Measurements from ENCODE around the gene GAK.

Gene GAK

DNA sequence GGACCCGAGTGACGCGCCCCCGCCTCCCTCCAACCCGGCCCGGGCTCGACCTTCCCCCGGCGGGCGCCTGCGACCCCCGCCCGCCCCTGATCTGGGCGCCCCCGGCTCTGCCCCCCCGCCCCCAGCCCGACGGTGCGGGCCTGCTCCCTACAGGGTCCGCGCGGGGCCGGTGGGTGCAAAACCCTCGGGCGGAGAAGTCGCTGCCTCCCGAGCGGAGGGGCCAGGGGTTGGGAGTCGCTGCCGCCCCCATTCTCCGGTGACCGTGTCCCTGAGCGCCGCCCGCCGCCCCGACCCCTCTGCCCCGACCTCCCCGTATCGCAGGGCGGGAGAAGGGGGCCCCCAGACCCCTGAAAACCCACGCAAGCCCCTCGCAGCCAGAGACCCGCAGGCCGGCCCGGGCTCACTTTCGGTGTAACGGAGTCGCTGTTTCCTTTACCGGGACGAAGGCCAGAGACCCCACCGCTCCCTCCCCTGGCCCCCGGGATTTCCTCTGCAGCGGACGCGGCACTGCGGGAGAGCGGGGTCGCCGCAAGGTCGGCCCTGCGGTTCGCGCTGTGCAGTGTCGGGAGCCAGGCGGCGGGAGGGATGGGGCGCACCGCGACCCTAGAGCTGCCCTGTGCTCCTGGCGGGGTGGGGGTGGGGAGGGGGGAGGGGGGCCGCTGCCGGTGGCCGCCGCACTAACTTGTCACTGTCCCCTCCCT is 105.5 kb downstream of the GAK start:
- DNase-seq: no peak

DNA sequence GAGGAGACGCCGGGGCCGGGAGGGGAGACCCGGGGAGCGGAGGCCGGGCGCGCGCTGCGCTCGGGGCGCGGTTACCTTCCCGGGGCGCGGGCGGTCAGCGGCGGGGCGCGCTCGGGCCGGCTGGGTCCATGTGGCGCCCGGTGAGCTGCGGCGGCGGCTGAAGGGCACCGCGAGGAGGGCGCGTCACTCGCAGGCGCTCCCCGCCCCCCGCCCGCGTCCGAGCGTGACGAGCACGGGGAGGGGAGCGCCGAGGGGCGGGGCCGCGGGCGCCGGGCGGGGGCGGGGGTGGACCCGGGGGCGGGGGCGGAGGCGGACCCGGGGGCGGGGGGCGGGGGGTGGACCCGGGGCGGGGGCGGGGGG is 106.2 kb downstream of the GAK start, which contains the start of gene CPLX1:
TSS of gene CPLX1 (minus strand) at position 159 of the 360 bp plus-strand sequence. CDS start 1,607 bp downstream, outside the sequence.
- no peak for DNase-seq

DNA sequence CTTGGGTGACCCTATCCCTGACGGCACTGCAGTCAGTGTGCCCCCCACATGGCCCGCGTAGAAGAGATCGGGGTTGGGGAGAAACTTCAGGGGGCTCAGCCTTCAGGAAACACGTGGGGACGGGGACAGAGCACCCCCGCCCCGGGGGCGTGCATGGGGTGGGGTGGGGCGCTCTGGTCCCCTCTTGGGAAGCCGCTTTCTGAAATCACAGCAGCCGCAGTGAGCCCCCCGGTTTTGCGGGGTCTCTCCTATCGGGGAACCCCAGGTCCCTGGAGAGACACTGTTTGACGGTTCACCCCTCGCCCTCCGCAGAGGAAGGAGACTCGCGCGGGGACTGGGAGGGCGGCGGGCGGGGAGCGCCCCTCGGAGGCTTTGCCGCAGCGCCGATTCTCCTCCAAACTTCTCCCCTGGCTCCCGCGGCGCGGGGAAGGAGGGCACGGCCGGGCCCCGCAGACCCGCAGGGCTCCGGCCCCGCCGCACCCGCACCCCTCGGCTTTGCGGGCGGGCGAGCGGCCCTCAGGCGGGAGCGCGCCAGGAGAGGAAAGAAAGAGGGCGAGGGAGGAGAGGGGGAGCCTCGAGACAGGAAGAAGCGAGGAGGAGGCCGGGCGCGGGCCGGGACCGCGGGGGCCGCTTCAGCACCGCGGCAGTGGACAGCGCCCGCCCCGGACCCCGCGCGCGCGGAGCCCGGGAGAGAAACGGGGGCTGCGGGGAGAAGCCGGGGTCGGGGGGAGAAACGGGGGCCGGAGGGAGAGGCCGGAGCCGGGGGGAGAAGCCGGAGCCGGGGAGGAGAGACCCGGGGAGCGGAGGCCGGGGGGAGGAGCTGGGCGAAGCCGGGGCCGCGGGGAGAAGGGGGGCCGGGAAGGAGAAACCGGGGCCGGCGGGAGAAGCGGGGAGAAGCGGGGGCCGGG is 106.8 kb downstream of the GAK start:
- DNase-seq: no peak

GRCh38 chr4:824461-825062 is 107.6 kb downstream of the GAK start:
- DNase-seq: no peak

GRCh38 chr4:823761-824460 is 108.2 kb downstream of the GAK start:
- no peak for DNase-seq

- DNase-seq: no peak
These were observed 108.8 kb downstream of the GAK start for GRCh38 chr4:823176-823760.

GRCh38 chr4:822361-823175 is 109.5 kb downstream of the GAK start:
- no peak for DNase-seq

DNA sequence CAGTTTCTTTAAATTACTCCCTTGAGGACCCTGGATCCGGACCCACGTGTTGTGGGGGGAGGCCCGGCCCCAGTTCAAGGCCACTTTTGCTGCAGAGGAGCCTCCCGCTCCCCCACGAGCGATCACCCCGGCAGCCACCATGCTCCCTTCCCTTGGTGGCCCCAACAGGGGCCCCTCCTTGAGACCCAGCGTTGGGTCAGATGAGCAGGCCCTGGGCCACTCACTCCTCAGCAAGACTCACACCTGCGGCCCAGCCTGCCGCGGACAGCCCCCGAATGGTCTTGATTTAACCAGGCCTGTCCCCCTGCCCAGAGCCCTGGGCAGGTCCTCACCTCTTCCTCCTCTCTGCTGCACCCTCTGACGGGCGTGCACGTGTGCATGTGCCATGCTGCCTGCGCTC is 110.5 kb downstream of the GAK start:
- DNase-seq: no peak

GRCh38 chr4:821181-821591 is 110.9 kb downstream of the GAK start:
- no peak for DNase-seq

DNA sequence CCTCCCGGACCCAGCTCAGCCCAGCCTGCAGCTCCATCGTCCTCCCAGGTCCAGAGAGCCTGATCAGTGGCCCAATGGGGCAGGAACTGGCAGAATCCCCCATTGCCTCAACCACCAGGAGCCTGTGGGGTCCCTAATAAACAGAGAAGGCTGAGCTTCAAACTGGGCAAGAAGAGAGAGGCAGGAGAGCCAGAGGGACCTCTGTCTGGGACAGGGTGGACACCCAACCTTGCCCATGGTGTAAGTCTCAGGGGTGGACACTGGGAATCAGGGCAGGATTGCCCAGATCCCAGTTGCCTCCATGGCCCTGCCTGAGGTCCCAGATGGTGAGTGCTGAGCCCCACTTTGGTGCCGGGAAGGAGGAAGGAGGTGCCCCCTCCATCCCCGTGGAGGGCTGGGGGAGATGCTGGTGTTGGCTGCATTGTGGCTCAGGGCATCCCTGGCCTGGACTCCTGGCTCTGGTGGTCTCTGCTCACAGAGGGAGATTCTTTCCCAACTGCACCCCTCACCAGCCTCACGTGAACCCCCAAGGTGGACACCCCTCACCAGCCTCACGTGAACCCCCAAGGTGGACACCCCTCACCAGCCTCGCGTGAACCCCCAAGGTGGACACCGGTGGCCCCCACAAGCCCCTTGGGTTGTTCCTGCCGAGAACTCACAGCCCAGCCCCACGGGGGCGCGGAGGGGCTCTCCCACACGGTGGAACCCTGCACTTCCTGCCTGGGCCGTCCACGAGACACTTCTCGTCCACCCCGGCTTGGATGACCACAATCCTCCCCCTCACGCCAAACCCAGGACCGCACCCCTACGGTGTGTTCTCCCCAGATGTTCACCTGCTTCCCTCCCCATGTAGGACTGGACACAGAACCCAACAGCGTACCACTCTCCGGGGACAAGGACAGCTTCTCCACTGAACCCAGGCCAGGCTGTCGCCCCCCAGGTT is 111.6 kb downstream of the GAK start:
- no peak for DNase-seq

DNA sequence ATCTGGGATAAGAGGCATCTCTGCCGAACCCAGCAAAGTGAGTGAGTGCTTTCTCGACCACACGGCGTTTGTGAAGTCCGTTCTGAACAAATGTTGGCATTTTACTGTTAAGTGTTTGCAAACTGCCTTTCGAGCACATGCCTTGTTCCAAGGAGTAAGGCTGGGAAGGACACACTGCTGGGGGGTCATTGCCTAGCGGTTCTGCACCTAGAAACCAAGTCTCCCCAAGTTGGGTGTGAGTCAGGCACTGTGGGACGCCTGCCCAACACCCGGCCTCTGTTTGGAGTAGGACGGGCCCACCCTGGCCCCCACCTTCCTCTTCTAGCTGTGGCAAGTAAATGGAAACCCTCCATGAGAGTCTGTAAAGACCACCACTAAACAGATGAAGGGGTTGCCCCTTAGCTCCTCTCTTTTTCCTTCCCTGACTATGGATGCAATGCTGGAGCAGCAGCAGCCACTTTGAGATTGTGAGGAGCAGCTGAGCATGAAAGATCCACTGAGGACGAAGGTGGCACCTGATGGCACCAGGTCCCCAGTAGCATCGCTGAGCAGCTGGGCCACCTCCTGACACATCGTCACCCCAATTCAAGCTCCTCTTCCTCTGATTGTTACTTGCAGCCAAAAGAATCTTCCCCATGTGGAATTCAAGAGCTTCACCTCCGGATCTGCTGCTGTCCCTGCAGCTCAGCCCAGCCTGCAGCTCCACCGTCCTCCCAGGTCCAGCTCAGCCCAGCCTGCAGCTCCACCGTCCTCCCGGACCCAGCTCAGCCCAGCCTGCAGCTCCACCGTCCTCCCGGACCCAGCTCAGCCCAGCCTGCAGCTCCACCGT is 112.5 kb downstream of the GAK start:
- no peak for DNase-seq

- DNase-seq: no peak
These were observed 113.8 kb downstream of the GAK start for GRCh38 chr4:818106-818921.

DNA sequence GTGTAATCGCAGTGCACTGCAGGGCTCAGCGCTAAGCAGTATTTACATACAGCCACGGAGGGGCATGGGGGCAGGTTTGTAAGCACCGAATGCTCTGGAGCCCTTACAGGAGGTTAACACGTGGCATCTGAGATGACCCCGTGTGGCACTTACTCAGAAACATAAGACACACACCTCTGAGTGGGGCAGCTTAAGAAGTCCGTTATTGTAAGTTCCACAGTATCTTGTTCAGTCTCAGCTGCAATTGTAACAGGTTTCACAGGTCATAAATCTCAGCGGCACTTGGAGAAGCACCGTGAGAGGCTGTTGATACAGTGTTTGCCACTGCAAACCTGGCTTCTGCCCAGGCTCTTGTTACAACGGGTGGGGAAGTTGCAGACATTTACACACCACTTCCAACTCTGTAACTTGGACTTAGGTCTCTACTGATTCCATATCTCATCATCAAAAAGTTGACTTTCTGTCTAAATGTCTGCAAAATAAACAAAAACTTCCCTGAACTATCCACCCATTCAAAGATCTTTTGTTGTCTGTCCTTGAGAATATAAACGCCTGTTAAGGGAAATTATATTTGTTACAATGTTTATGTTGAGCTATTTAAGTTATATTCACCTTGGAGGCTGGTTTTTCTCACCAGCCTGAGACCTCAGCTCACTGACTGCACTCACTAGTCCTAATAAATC is 116.5 kb downstream of the GAK start:
- DNase-seq: no peak

GRCh38 chr4:814312-814850 is 117.7 kb downstream of the GAK start:
- no peak for DNase-seq

DNA sequence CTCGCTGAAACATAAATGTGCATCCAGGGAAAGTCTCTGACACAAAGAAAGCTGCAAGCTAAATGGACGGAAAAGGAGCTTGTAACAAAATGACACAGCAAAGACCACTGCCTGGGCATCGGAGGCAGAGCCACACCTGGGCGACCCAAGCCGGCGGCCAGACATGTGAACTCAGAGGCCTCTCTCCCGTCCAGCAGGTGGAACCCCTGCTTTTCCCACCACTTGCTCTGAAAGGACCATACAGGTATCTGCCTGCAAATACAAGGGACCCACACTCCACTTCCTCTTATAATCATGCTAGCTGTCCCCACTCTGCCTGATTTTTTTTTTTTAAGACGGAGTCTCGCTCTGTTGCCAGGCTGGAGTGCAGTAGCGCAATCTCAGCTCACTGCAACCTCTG is 118.2 kb downstream of the GAK start:
- DNase-seq: no peak

GRCh38 chr4:808860-809570 is 123.1 kb downstream of the GAK start:
- DNase-seq: no peak

- DNase-seq: no peak
These were observed 124.3 kb downstream of the GAK start for GRCh38 chr4:807792-808191.

Data from NCI-H2171 (cell line).